GM12891 (cell line): Measurements from ENCODE around the gene COP1.

Source experiments
- DNase-seq: peaks from one replicate; pipeline ENCODE4 v3.0.0; 2011; ENCODE audit warnings: low spot score; ENCODE audit not compliant: insufficient read length
- FAIRE-seq: peaks from 2 replicates; lab custom pipeline; 2011; peaks lifted over from hg19 to GRCh38; lab: Jason Lieb, UNC
- PAX5 ChIP-seq: IDR thresholded peaks from 2 replicates; pipeline ENCODE4 v1.6.1; 2011; ENCODE audit warnings: low read length, moderate library complexity, mild to moderate bottlenecking; ENCODE audit not compliant: insufficient read depth, severe bottlenecking
- POLR2A ChIP-seq: IDR thresholded peaks from 2 replicates; pipeline ENCODE4 v1.6.1; 2011; ENCODE audit warnings: low read depth, low read length, control low read depth
- POLR2AphosphoS5 ChIP-seq: IDR thresholded peaks from 2 replicates; pipeline ENCODE4 v1.6.1; 2011; ENCODE audit warnings: low read depth, low read length, control low read depth
- POU2F2 ChIP-seq: IDR thresholded peaks from 2 replicates; pipeline ENCODE4 v1.6.1; 2011; ENCODE audit warnings: low read depth, mild to moderate bottlenecking, control low read depth, low read length, moderate library complexity
- SPI1 ChIP-seq: IDR thresholded peaks from 2 replicates; pipeline ENCODE4 v1.6.1; 2011; ENCODE audit warnings: low read depth, low read length, control low read depth
- TAF1 ChIP-seq: IDR thresholded peaks from 2 replicates; pipeline ENCODE4 v1.6.1; 2011; ENCODE audit warnings: low read depth, low read length, control low read depth

COP1 gene

GRCh38 chr1:175904808-175905207 lies 302.3 kb downstream of the COP1 start:
- FAIRE-seq (no peak), DNase-seq (no peak)
- no peak for TF ChIP-seq POLR2AphosphoS5
- TF ChIP-seq POU2F2: no peak
- TF ChIP-seq PAX5: no peak
- no peak for TF ChIP-seq SPI1
- no peak for TF ChIP-seq POLR2A
- no peak for TF ChIP-seq TAF1

GRCh38 chr1:175902281-175902680 lies 304.8 kb downstream of the COP1 start:
- FAIRE-seq: no peak
- no peak for TF ChIP-seq POU2F2
- no peak for TF ChIP-seq POLR2AphosphoS5
- no peak for TF ChIP-seq TAF1
- TF ChIP-seq SPI1: no peak
- TF ChIP-seq POLR2A: no peak
- no peak for TF ChIP-seq PAX5
- DNase-seq: no peak

DNA sequence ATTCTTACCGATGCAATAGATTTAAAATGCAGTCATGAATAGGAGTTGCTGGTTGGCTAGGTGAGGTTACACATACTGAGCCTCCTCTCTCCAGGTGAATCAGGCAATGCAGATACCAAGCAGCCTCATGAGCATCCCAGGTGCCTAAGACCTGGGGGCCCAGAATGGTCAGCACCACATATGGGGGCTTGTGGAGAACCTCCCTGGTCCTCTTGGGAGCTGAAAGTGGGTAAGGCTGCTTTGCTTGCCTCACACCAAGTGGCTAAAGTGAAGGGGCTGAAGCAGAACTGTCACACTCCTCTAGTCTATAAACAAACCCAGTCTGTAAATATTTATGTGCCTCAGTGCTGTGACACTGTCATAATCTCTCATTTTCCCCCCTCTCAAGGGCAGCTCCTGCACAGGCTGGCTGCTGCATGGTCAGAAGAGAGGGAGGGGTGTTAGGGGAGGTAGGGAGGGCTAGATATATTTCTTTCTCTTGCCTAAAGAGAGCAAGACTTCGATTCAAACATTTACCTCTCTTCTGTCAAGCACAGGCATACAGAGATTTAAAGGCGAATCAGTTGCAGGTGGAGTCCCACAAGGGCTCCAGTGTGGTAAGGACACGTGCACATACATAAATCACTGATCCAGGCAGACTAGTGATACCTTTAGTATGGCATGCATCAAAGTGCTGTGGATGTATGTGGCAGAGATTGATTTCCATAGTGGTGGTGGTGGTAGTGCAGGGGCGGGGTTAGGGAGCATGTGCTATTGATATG lies 305.8 kb downstream of the COP1 start:
- FAIRE-seq (no peak), DNase-seq (no peak)
- no peak for TF ChIP-seq POLR2A
- no peak for TF ChIP-seq SPI1
- TF ChIP-seq POLR2AphosphoS5: no peak
- no peak for TF ChIP-seq TAF1
- TF ChIP-seq PAX5: no peak
- TF ChIP-seq POU2F2: no peak

GRCh38 chr1:175900171-175900570 lies 306.9 kb downstream of the COP1 start:
- DNase-seq: no peak
- TF ChIP-seq TAF1 (no peak), POLR2A (no peak)
- FAIRE-seq: no peak

DNA sequence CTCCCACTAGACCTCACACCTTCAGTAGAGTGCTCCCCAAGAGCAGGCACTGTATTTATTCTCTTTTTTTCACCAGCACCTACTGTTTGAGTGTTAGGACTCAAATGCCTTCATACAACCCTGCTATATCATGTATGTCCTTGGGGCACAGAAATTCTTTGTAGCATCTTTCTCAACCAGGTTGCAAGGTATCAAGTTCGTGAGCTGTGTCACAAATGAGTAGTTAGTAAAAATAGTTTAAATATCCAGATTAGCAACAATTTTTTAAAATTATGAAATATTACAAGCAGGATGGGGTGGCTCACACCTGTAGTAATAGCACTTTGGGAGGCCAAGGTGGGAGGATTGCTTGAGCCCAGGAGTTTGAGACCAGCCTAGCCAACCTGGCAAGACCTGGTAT lies 311.1 kb downstream of the COP1 start:
- FAIRE-seq: no peak
- TF ChIP-seq POLR2AphosphoS5: no peak
- no peak for DNase-seq
